K562 (cell line): ENCODE measurements around the gene TET2. TPM values are rescaled to one million over a fixed set of nuclear protein-coding genes. Genes with fewer than 3 reads are reported as not detected.

Experiments
- ATAC-seq: fragments of 200-7000 bp; cut with Tn5 transposase; 3 replicates; pipeline ENCODE4 v1.9.1; 2020; ENCODE audit warnings: moderate library complexity
- BruUV-seq: library from RNA; stranded (reverse); fragments of 400-500 nt; replicated peaks from 2 replicates; lab custom pipeline; 2021; lab: Mats Ljungman, UMichigan
- CTCF ChIA-PET: fragments of 300-600 bp; formaldehyde crosslinking; extraction: SDS; loops from one replicate; lab custom pipeline; 2021; ENCODE audit warnings: low intra/inter-chr PET ratio; lab: Yijun Ruan, JAX
- POLR2A ChIA-PET: fragments of 300-600, 350-650 bp; sonication (Branson Sonifier 250); formaldehyde crosslinking; extraction: SDS; loops from one replicate; lab custom pipeline; 2021; ENCODE audit warnings: antibody characterized with exemption, inconsistent platforms; lab: Yijun Ruan, JAX
- DNase-seq, 4 experiments: peaks; one replicate each; pipeline versions ENCODE4 v3.0.0 to v3.0.0-alpha.2; 2011 to 2018; ENCODE audit warnings: low spot score in 3 of 4, mixed read lengths in 3 of 4; ENCODE audit errors: extremely low read depth in 1 of 4
- FAIRE-seq: peaks from 2 replicates; lab custom pipeline; 2011; peaks lifted over from hg19 to GRCh38; lab: Jason Lieb, UNC
- H2AFZ ChIP-seq: 2 replicates; pipeline ENCODE4 v1.6.0; 2011; ENCODE audit warnings: low read depth, low read length, control low read depth, inconsistent platforms
- H3K27ac ChIP-seq: fragments of 200-600 bp; 3 replicates; pipeline ENCODE4 v1.8.0; 2011; ENCODE audit warnings: low read depth, mild to moderate bottlenecking, control low read depth, inconsistent platforms, low read length, moderate library complexity, mixed read lengths; ENCODE audit errors: extremely low read depth
- H3K27me3 ChIP-seq, 2 experiments: fragments of 300-600 bp in 1 of 2; 2 replicates in 1 of 2; 3 replicates in 1 of 2; pipeline versions ENCODE4 v1.6.0 to v1.8.0; 2011; ENCODE audit warnings: inconsistent platforms in 2 of 2, low read length in 2 of 2, mild to moderate bottlenecking in 1 of 2, mixed read lengths in 1 of 2, moderate library complexity in 1 of 2; ENCODE audit not compliant: control insufficient read depth in 2 of 2, insufficient read depth in 2 of 2
- H3K36me3 ChIP-seq: fragments of 300-600 bp; 3 replicates; pipeline ENCODE4 v1.8.0; 2011; ENCODE audit warnings: mild to moderate bottlenecking, low read length, inconsistent platforms; ENCODE audit not compliant: control insufficient read depth, insufficient read depth
- H3K4me1 ChIP-seq, 2 experiments: fragments of 200-600 bp in 1 of 2; replicated peaks in 1 of 2; 2 replicates in 1 of 2; 3 replicates in 1 of 2; pipeline versions ENCODE4 v1.5.1 to v1.8.0; 2011; ENCODE audit warnings: inconsistent platforms in 2 of 2, low read length in 2 of 2, mild to moderate bottlenecking in 1 of 2, mixed read lengths in 1 of 2, moderate library complexity in 1 of 2; ENCODE audit not compliant: control insufficient read depth in 2 of 2, insufficient read depth in 2 of 2
- H3K4me2 ChIP-seq: 2 replicates; pipeline ENCODE4 v1.6.1; 2011; ENCODE audit warnings: low read length, control low read depth, inconsistent platforms, mixed read lengths; ENCODE audit not compliant: insufficient read depth
- H3K4me3 ChIP-seq: fragments of 200-600 bp; sonication (generic), shearing (Covaris generic); 2 replicates; pipeline ENCODE4 v1.5.1; 2016; ENCODE audit warnings: control low read depth, inconsistent platforms
- H3K79me2 ChIP-seq: fragments of 200-600 bp; 3 replicates; pipeline ENCODE4 v1.8.0; 2011; ENCODE audit warnings: low read length, inconsistent platforms; ENCODE audit not compliant: control insufficient read depth, insufficient read depth
- H3K9ac ChIP-seq, 2 experiments: 2 replicates each; pipeline versions ENCODE4 v1.6.0 to v1.6.1; 2011; ENCODE audit warnings: low read depth in 2 of 2, low read length in 2 of 2, control low read depth in 1 of 2, inconsistent platforms in 1 of 2, mild to moderate bottlenecking in 1 of 2, mixed read lengths in 1 of 2; ENCODE audit not compliant: insufficient read depth in 1 of 2
- H3K9me1 ChIP-seq: one replicate; pipeline ENCODE4 v1.6.0; 2011; ENCODE audit warnings: inconsistent platforms, mild to moderate bottlenecking, low read length, moderate library complexity; ENCODE audit not compliant: control insufficient read depth, insufficient read depth
- H3K9me3 ChIP-seq: replicated peaks from 2 replicates; pipeline ENCODE4 v1.5.1; 2011; ENCODE audit warnings: low read depth, low read length, inconsistent platforms; ENCODE audit not compliant: control insufficient read depth, insufficient read depth
- H4K20me1 ChIP-seq: replicated peaks from 2 replicates; pipeline ENCODE4 v1.6.1; 2011; ENCODE audit warnings: low read length, inconsistent platforms, mixed read lengths; ENCODE audit not compliant: control insufficient read depth, insufficient read depth
- CEBPG ChIP-seq, 3 experiments: fragments of 200-800 bp in 1 of 3; sonication (Bioruptor generic) in 1 of 3; sonication (generic) in 1 of 3; formaldehyde crosslinking in 1 of 3; IDR thresholded peaks in 2 of 3; conservative IDR thresholded peaks in 1 of 3; 2 replicates each; pipeline versions ENCODE4 v1.6.1 to v1.8.0; 2016 to 2022; ENCODE audit warnings: missing compliant biosample characterization in 2 of 3, missing genetic modification characterization in 2 of 3, mild to moderate bottlenecking in 1 of 3, missing genetic modification reagents in 1 of 3
- ELK3 ChIP-seq: fragments of 450-650 bp; formaldehyde crosslinking; IDR thresholded peaks from 2 replicates; pipeline ENCODE4 v1.4.0; 2020; ENCODE audit warnings: mild to moderate bottlenecking
- LARP7 ChIP-seq: fragments of 450-650 bp; IDR thresholded peaks from 2 replicates; pipeline ENCODE4 v1.6.1; 2016
- SMAD4 ChIP-seq: fragments of 250-450 bp; sonication (Bioruptor Pico); conservative IDR thresholded peaks from 2 replicates; pipeline ENCODE4 v1.8.0; 2021; ENCODE audit warnings: inconsistent platforms, mild to moderate bottlenecking, moderate library complexity
- WHSC1 ChIP-seq: IDR thresholded peaks from one replicate; pipeline ENCODE4 v1.6.1; 2012; ENCODE audit warnings: low read length, control low read depth, inconsistent platforms
- WGBS: fragments of 100-300 bp; shearing (Covaris generic); methylation state at CpG from one replicate; pipeline ENCODE4 v1.1.6; 2016; ENCODE audit warnings: low coverage, mixed read lengths; ENCODE audit not compliant: insufficient coverage; ENCODE audit errors: missing lambda C conversion rate; 5-methylcytosine and 5-hydroxymethylcytosine counted together
- in situ Hi-C: fragments of 300-500 bp; cut with MboI; formaldehyde crosslinking; loops from 4 replicates; pipeline ENCODE4 v1.15.0; 2018; ENCODE audit warnings: inconsistent platforms, mixed read lengths
- intact Hi-C: fragments of 100-400 bp; cut with micrococcal nuclease; formaldehyde crosslinking; loops from 2 replicates; pipeline ENCODE4 v1.14.2; 2022
- polyA plus RNA-seq, 8 experiments: library from polyadenylated mRNA; depleted of rRNA in 4 of 8; stranded (reverse) in 5 of 8; unstranded in 3 of 8; fragments of >200 nt; fragmentation: Nextera tagmentation in 2 of 8; fragmentation: Illumina TruSeq in 1 of 8; extraction: Ambion mirVana in 2 of 8; extraction: Trizol in 1 of 8; gene quantifications; 2 replicates each; pipeline versions ENCODE4 v1.2.1 to v1.2.3, GENCODE V29; 2011 to 2014; ENCODE audit warnings: inconsistent platforms in 1 of 8, missing spikeins in 1 of 8
- total RNA-seq, 7 experiments: library from RNA; depleted of rRNA in 6 of 7; stranded (reverse); fragments of >200 nt in 6 of 7; fragmentation: Illumina TruSeq in 2 of 7; extraction: Trizol in 2 of 7; gene quantifications; 2 replicates each; pipeline versions ENCODE4 v1.2.1 to v1.2.3, GENCODE V29; 2011 to 2021; ENCODE audit warnings: low replicate concordance in 1 of 7
- TF ChIP-seq, protein P1 (sequence below): sonication (generic); formaldehyde crosslinking; IDR thresholded peaks from 2 replicates; pipeline ENCODE4 v1.8.0; 2022; ENCODE audit warnings: missing genetic modification reagents, mild to moderate bottlenecking, borderline replicate concordance
- TF ChIP-seq, protein P2 (sequence below): fragments of 200-400 bp; formaldehyde crosslinking; IDR thresholded peaks from 2 replicates; pipeline ENCODE4 v1.6.1; 2017; ENCODE audit warnings: mild to moderate bottlenecking, low read depth, low read length, moderate library complexity
- TF ChIP-seq, protein P3 (sequence below), 2 experiments: fragments of 450-650 bp in 1 of 2; sonication (generic) in 1 of 2; formaldehyde crosslinking in 1 of 2; IDR thresholded peaks in 1 of 2; conservative IDR thresholded peaks in 1 of 2; 2 replicates each; pipeline versions ENCODE4 v1.6.1 to v1.8.1; 2016 to 2023; ENCODE audit warnings: mild to moderate bottlenecking in 2 of 2, moderate library complexity in 2 of 2, inconsistent platforms in 1 of 2, missing genetic modification reagents in 1 of 2

Gene TET2
- total and polyA plus RNA-seq, 9 of the 15 experiments (the other 6 are each of a cell fraction or from before 2014, with no cell fraction given) = 0.80 to 11.1 (median 4.9) TPM

DNA sequence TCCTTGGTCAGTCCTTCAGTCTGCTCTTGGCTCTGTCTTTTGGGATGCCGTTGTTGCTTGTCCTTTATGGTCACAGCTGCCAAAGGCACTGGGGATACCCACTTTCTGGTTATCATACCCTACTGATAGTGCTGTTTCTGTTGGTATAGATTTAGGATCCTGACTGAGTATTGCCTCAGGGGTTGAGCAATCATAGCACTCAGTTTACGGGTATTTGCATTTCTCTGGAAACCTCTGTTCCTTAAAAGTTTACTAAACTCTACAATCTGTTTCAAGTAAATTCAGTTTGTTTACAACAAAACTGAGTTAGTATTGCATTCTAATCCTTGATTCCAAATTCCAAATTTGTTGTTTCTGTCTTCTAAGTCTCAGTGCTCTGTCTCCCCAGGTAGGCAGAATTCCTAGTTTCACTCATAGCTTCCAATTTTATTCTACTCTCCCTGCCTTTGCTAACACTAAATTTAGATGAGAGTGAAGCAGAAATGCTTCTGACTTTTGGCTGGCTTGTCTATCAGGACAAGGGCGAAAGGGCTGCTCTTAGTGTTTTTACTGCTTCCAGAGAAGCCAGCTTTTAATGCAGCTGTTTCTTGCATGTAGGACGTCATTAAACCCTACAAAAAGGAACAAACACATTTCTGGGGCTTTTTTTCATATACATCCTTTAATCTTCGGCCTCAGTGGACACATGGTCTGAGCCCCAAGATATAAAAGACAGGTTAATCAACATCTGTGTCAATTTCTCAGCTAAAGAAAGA lies 17.2 kb upstream of the TET2 start:
- Histone ChIP-seq H3K4me2 (no peak overlapping the region), H2AFZ (no peak overlapping the region), H3K9ac (no peak overlapping the region), H4K20me1 (no peaks in the 10 kb centered on the region), H3K9me3 (no peaks in the 10 kb centered on the region), H3K36me3 (no peaks in the 10 kb centered on the region), H3K4me3 (no peak overlapping the region), H3K27ac (no peak overlapping the region), H3K4me1 (no peaks in the 10 kb centered on the region; a peak in 1 of 5 replicates), H3K27me3 (no peaks in the 10 kb centered on the region), H3K9me1 (no peaks in the 10 kb centered on the region), H3K79me2 (no peaks in the 10 kb centered on the region)
- FAIRE-seq = no peak
- BruUV-seq = no TSS peak
- in situ Hi-C loops (no loop called here), intact Hi-C loops (no loop called here)
- no peak for DNase-seq
- CTCF ChIA-PET = no interaction called here
- 4% methylated on average over 5 of the region's 5 CpGs for WGBS
- POLR2A ChIA-PET = interaction anchor here (0.8 kb wide), 1 partner anchor 52 kb away, joined by 3 read pairs; no protein-coding TSS in a partner anchor
- no peak for TF ChIP-seq CEBPG (CRISPR knock-in tag; IDR thresholded peaks at IDR 0.05)
- TF ChIP-seq CEBPG (tag; conservative IDR thresholded peaks at IDR 0.05 in 1 of 2, IDR thresholded peaks at IDR 0.05 in 1 of 2) = peak in 1 of 2 experiments; percentile 20; a peak in 1 of 4 replicates
- TF ChIP-seq, protein P1, sequence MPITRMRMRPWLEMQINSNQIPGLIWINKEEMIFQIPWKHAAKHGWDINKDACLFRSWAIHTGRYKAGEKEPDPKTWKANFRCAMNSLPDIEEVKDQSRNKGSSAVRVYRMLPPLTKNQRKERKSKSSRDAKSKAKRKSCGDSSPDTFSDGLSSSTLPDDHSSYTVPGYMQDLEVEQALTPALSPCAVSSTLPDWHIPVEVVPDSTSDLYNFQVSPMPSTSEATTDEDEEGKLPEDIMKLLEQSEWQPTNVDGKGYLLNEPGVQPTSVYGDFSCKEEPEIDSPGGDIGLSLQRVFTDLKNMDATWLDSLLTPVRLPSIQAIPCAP = no peak
- ATAC-seq = no peak

DNA sequence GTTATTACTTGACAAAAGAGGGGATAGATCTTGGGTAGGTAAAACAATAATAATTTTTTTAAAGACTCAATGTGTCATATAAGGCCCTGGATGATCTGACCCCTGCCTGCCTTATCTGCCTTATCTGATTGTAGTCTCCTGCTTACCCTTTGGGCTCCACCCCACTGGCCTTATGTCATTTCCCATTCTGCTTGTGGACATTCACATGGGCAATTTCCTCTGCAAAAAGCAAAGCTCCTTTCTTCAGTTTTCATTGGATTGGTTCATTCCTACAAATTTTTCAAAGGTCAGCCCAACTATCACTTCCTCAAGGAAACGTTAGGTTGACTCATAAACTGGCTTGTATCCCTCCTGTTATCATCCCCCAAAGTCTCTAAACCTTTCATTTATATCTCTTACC lies 15.7 kb upstream of the TET2 start:
- in situ Hi-C loops (no loop called here), intact Hi-C loops (no loop called here)
- Histone ChIP-seq H3K9ac (no peak overlapping the region), H3K9me1 (no peaks in the 10 kb centered on the region), H3K36me3 (no peaks in the 10 kb centered on the region), H3K4me2 (no peak overlapping the region), H3K4me3 (no peak overlapping the region), H2AFZ (no peak overlapping the region), H3K9me3 (no peaks in the 10 kb centered on the region), H4K20me1 (no peaks in the 10 kb centered on the region), H3K4me1 (no peaks in the 10 kb centered on the region; a peak in 1 of 5 replicates), H3K27ac (no peak overlapping the region), H3K79me2 (no peaks in the 10 kb centered on the region), H3K27me3 (no peaks in the 10 kb centered on the region)
- no peak for ATAC-seq
- ChIA-PET POLR2A (no interaction called here), CTCF (no interaction called here)
- no TSS peak for BruUV-seq
- FAIRE-seq = no peak
- WGBS = 0% methylated on average over 1 of the region's 1 CpG
- TF ChIP-seq, protein P2, sequence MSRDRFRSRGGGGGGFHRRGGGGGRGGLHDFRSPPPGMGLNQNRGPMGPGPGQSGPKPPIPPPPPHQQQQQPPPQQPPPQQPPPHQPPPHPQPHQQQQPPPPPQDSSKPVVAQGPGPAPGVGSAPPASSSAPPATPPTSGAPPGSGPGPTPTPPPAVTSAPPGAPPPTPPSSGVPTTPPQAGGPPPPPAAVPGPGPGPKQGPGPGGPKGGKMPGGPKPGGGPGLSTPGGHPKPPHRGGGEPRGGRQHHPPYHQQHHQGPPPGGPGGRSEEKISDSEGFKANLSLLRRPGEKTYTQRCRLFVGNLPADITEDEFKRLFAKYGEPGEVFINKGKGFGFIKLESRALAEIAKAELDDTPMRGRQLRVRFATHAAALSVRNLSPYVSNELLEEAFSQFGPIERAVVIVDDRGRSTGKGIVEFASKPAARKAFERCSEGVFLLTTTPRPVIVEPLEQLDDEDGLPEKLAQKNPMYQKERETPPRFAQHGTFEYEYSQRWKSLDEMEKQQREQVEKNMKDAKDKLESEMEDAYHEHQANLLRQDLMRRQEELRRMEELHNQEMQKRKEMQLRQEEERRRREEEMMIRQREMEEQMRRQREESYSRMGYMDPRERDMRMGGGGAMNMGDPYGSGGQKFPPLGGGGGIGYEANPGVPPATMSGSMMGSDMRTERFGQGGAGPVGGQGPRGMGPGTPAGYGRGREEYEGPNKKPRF = no peak
- TF ChIP-seq LARP7 = no peak
- TF ChIP-seq ELK3 (CRISPR knock-in tag) = no peak
- no peak for TF ChIP-seq WHSC1
- no peak for TF ChIP-seq SMAD4
- TF ChIP-seq, protein P3, sequence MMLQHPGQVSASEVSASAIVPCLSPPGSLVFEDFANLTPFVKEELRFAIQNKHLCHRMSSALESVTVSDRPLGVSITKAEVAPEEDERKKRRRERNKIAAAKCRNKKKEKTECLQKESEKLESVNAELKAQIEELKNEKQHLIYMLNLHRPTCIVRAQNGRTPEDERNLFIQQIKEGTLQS (IDR thresholded peaks at IDR 0.05) = no peak
- TF ChIP-seq, protein P3 (CRISPR knock-in tag; conservative IDR thresholded peaks at IDR 0.05) = no peak
- DNase-seq = no peak
